SK-N-SH (cell line): ENCODE results near the gene SULF2. TPM values are rescaled to one million over a fixed set of nuclear protein-coding genes. Genes with fewer than 3 reads are reported as not detected.

Experiments used
- CTCF ChIA-PET: fragments of 300-600, 350-600 bp; formaldehyde crosslinking; extraction: SDS; loops from one replicate; lab custom pipeline; 2021; lab: Yijun Ruan, JAX
- POLR2A ChIA-PET: fragments of 350-600 bp; sonication (Branson Sonifier 250); formaldehyde crosslinking; extraction: SDS; loops from one replicate; lab custom pipeline; 2020; ENCODE audit warnings: antibody characterized with exemption, inconsistent platforms; lab: Yijun Ruan, JAX
- DNase-seq: peaks from one replicate; pipeline ENCODE4 v3.0.0; 2012
- H2AFZ ChIP-seq: fragments of 200-600 bp; sonication (generic); 2 replicates; pipeline ENCODE4 v1.8.1; 2016; ENCODE audit warnings: antibody characterized with exemption, mild to moderate bottlenecking, low read depth
- H3F3A ChIP-seq: fragments of 200-600 bp; sonication (generic); replicated peaks from 2 replicates; pipeline ENCODE3; 2016; ENCODE audit warnings: antibody characterized with exemption, mild to moderate bottlenecking; ENCODE audit not compliant: insufficient read depth
- H3K27ac ChIP-seq, 2 experiments: fragments of 200-500 bp in 1 of 2; fragments of 200-600 bp in 1 of 2; sonication (Bioruptor generic) in 1 of 2; sonication (generic), shearing (Covaris generic) in 1 of 2; 2 replicates each; pipeline versions ENCODE4 v1.5.1 to v1.6.1; 2014 to 2016; ENCODE audit warnings: low read depth in 2 of 2, inconsistent platforms in 1 of 2, low read length in 1 of 2, mild to moderate bottlenecking in 1 of 2, mixed read lengths in 1 of 2
- H3K27me3 ChIP-seq: fragments of 200-600 bp; sonication (generic), shearing (Covaris generic); 2 replicates; pipeline ENCODE4 v1.6.1; 2016; ENCODE audit warnings: mixed run types; ENCODE audit not compliant: insufficient read depth
- H3K36me3 ChIP-seq, 2 experiments: fragments of 200-500 bp in 1 of 2; fragments of 200-600 bp in 1 of 2; sonication (Bioruptor generic) in 1 of 2; sonication (generic) in 1 of 2; replicated peaks in 1 of 2; 2 replicates each; pipeline versions ENCODE3 to v1.5.1; 2014 to 2016; ENCODE audit warnings: low read length in 1 of 2, mild to moderate bottlenecking in 1 of 2; ENCODE audit not compliant: insufficient read depth in 2 of 2, control insufficient read depth in 1 of 2
- H3K4me1 ChIP-seq, 2 experiments: fragments of 200-500 bp in 1 of 2; fragments of 200-600 bp in 1 of 2; sonication (Bioruptor generic) in 1 of 2; sonication (generic), shearing (Covaris generic) in 1 of 2; 2 replicates each; pipeline versions ENCODE4 v1.5.1 to v1.6.1; 2014 to 2016; ENCODE audit warnings: low read depth in 1 of 2, low read length in 1 of 2, mixed run types in 1 of 2; ENCODE audit not compliant: insufficient read depth in 2 of 2, control insufficient read depth in 1 of 2
- H3K4me2 ChIP-seq: fragments of 200-600 bp; sonication (generic), shearing (Covaris generic); 2 replicates; pipeline ENCODE4 v1.6.1; 2017; ENCODE audit warnings: mixed run types
- H3K4me3 ChIP-seq, 2 experiments: fragments of 200-500 bp in 1 of 2; fragments of 200-600 bp in 1 of 2; sonication (Bioruptor generic) in 1 of 2; sonication (generic), shearing (Covaris generic) in 1 of 2; 2 replicates each; pipeline versions ENCODE4 v1.5.1 to v1.8.1; 2014 to 2016; ENCODE audit warnings: low read depth in 2 of 2, inconsistent platforms in 1 of 2, low read length in 1 of 2, mild to moderate bottlenecking in 1 of 2, mixed read lengths in 1 of 2, moderate library complexity in 1 of 2
- H3K79me2 ChIP-seq: fragments of 200-600 bp; sonication (generic); 2 replicates; pipeline ENCODE4 v1.8.1; 2017; ENCODE audit warnings: mild to moderate bottlenecking; ENCODE audit not compliant: insufficient read depth
- H3K9ac ChIP-seq: fragments of 200-600 bp; sonication (generic); 2 replicates; pipeline ENCODE4 v1.6.1; 2017; ENCODE audit warnings: mixed run types
- H3K9me2 ChIP-seq: fragments of 200-600 bp; sonication (generic); 2 replicates; pipeline ENCODE4 v1.6.1; 2017; ENCODE audit warnings: mixed run types
- H3K9me3 ChIP-seq: fragments of 200-600 bp; sonication (generic); 2 replicates; pipeline ENCODE4 v1.6.1; 2017; ENCODE audit warnings: mixed run types, mild to moderate bottlenecking, moderate library complexity
- H4K20me1 ChIP-seq: fragments of 200-600 bp; sonication (generic); 2 replicates; pipeline ENCODE4 v1.6.1; 2017; ENCODE audit warnings: mild to moderate bottlenecking, mixed run types; ENCODE audit not compliant: insufficient read depth
- EP300 ChIP-seq, 2 experiments: IDR thresholded peaks; 2 replicates each; pipeline versions ENCODE4 v1.4.0 to v1.6.1; 2012; ENCODE audit warnings: borderline replicate concordance in 1 of 2, low read depth in 1 of 2, low read length in 1 of 2
- MXI1 ChIP-seq: IDR thresholded peaks from 2 replicates; pipeline ENCODE4 v1.6.1; 2012; ENCODE audit warnings: mild to moderate bottlenecking, low read depth, low read length, improper control_type of control experiment
- RAD21 ChIP-seq: IDR thresholded peaks from 2 replicates; pipeline ENCODE4 v1.6.1; 2012; ENCODE audit warnings: mild to moderate bottlenecking, low read length
- RFX5 ChIP-seq: IDR thresholded peaks from 2 replicates; pipeline ENCODE4 v1.6.1; 2012; ENCODE audit warnings: mild to moderate bottlenecking, improper control_type of control experiment, low read length
- SMC3 ChIP-seq: IDR thresholded peaks from 2 replicates; pipeline ENCODE4 v1.6.1; 2012; ENCODE audit warnings: low read depth, low read length, improper control_type of control experiment
- TEAD4 ChIP-seq: IDR thresholded peaks from 2 replicates; pipeline ENCODE4 v1.4.0; 2012; ENCODE audit warnings: mild to moderate bottlenecking, borderline replicate concordance; ENCODE audit not compliant: insufficient read depth
- WGBS: methylation state at CpG from one replicate; pipeline ENCODE4 v1.1.6; 2017; ENCODE audit warnings: low lambda C conversion rate; 5-methylcytosine and 5-hydroxymethylcytosine counted together
- polyA plus RNA-seq, 3 experiments: library from polyadenylated mRNA; depleted of rRNA; stranded (reverse); fragments of >200 nt; gene quantifications; 2 replicates each; pipeline ENCODE4 v1.2.3, GENCODE V29; 2012
- TF ChIP-seq, protein P1 (sequence below): fragments of 200-600 bp; sonication (generic); IDR thresholded peaks from 2 replicates; pipeline ENCODE4 v1.6.1; 2017; ENCODE audit warnings: antibody characterized with exemption, mild to moderate bottlenecking, moderate library complexity
- TF ChIP-seq, protein P2 (sequence below): IDR thresholded peaks from 2 replicates; pipeline ENCODE4 v1.6.1; 2012; ENCODE audit warnings: mild to moderate bottlenecking, low read depth, low read length, moderate library complexity

The SULF2 gene
- polyA plus RNA-seq, 1 of the 3 experiments (the other 2 are of a cell fraction) = 20.2 TPM

DNA sequence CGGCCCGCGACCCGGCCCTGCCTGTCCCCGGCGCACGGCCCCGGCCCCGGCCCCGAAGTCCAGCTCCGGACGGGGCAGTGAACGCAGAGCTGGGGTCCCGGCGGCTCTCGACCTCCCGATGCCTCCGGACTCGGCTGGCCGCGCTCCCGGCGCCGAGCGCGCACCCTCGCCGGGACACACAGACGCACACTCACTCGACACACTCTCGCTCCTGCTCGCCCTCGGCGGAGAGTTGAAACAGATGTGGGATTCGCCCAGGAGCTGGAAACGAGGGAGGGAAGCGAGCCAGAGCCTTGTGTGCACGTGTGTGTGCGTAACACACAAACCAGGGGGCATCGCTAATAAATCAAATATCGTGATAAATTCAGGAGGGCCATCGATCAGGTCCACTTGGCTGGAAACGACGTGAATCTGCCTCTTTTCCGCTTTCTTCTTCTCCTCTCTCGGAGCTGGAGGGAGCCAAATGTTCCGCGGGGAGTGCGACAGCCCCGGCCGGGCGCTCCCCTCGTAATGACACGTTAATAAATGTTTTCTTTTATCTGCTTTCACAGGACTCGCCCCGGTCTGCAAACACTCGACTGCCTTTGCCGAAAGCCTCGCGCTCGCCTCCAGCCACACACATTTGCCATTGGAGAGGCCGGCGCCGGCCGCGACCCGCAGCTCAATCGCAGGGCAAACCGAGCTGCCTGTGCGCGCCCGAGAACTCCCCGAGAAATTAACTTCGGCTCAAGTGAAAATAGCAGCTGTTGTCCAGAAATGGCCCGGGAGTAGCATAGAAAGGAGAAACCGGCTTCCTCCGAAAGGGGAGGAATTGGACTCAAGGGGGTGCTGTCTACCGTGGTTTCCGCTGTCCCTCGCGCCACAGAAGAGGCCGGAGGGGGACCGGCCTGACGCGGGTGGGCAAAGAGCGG lies 828 bp upstream of the SULF2 start:
- H3K4me3 ChIP-seq = peak overlapping the region; percentile 62 to 63
- H3K79me2 ChIP-seq = no peaks in the 10 kb centered on the region
- peaks cover 0 to 71% of the 10 kb centered on the region in 2 experiments; a peak in 2 of 4 replicates for H3K4me1 ChIP-seq
- CTCF ChIA-PET = interaction anchor here (0.6 to 2.7 kb wide), 81 partner anchors 8 to 1681 kb away, joined by 3 to 103 read pairs (median 4); no protein-coding TSS in a partner anchor
- peak overlapping the region in 1 of 2 experiments; percentile 83; a peak in 2 of 4 replicates for H3K27ac ChIP-seq
- H3K36me3 ChIP-seq = no peaks in the 10 kb centered on the region
- H3K4me2 ChIP-seq = peak overlapping the region; percentile 74
- H3K27me3 ChIP-seq = peaks cover 14% of the 10 kb centered on the region; the same call in 1 of the 2 replicates
- TF ChIP-seq RFX5 (no peak), MXI1 (peak; percentile 51), RAD21 (peak; percentile 88), TEAD4 (no peak), EP300 (IDR thresholded peaks at IDR 0.05; ENCODE audit: borderline replicate concordance in 1 of 2, low read depth in 1 of 2, low read length in 1 of 2) (0 out of 4 replicates have a peak, but pooled peaks of 1 of the 2 experiments have one; percentile 19), SMC3 (peak; percentile 74)
- TF ChIP-seq, protein P1, sequence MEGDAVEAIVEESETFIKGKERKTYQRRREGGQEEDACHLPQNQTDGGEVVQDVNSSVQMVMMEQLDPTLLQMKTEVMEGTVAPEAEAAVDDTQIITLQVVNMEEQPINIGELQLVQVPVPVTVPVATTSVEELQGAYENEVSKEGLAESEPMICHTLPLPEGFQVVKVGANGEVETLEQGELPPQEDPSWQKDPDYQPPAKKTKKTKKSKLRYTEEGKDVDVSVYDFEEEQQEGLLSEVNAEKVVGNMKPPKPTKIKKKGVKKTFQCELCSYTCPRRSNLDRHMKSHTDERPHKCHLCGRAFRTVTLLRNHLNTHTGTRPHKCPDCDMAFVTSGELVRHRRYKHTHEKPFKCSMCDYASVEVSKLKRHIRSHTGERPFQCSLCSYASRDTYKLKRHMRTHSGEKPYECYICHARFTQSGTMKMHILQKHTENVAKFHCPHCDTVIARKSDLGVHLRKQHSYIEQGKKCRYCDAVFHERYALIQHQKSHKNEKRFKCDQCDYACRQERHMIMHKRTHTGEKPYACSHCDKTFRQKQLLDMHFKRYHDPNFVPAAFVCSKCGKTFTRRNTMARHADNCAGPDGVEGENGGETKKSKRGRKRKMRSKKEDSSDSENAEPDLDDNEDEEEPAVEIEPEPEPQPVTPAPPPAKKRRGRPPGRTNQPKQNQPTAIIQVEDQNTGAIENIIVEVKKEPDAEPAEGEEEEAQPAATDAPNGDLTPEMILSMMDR = peak; percentile 68
- TF ChIP-seq, protein P2, sequence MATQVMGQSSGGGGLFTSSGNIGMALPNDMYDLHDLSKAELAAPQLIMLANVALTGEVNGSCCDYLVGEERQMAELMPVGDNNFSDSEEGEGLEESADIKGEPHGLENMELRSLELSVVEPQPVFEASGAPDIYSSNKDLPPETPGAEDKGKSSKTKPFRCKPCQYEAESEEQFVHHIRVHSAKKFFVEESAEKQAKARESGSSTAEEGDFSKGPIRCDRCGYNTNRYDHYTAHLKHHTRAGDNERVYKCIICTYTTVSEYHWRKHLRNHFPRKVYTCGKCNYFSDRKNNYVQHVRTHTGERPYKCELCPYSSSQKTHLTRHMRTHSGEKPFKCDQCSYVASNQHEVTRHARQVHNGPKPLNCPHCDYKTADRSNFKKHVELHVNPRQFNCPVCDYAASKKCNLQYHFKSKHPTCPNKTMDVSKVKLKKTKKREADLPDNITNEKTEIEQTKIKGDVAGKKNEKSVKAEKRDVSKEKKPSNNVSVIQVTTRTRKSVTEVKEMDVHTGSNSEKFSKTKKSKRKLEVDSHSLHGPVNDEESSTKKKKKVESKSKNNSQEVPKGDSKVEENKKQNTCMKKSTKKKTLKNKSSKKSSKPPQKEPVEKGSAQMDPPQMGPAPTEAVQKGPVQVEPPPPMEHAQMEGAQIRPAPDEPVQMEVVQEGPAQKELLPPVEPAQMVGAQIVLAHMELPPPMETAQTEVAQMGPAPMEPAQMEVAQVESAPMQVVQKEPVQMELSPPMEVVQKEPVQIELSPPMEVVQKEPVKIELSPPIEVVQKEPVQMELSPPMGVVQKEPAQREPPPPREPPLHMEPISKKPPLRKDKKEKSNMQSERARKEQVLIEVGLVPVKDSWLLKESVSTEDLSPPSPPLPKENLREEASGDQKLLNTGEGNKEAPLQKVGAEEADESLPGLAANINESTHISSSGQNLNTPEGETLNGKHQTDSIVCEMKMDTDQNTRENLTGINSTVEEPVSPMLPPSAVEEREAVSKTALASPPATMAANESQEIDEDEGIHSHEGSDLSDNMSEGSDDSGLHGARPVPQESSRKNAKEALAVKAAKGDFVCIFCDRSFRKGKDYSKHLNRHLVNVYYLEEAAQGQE = no peak
- TF ChIP-seq, all 33 proteins: peak for 5
- no peaks in the 10 kb centered on the region for H3K9me3 ChIP-seq
- WGBS = 2% methylated on average over 68 of the region's 86 CpGs
- POLR2A ChIA-PET = interaction anchor here (1.2 kb wide), 1 partner anchor 834 kb away, joined by 8 read pairs; no protein-coding TSS in a partner anchor
- H3K9ac ChIP-seq = no peak overlapping the region; the same call in 1 of the 2 replicates
- H4K20me1 ChIP-seq = no peaks in the 10 kb centered on the region
- DNase-seq = peak; percentile 86
- H3K9me2 ChIP-seq = no peaks in the 10 kb centered on the region
- peak overlapping the region; percentile 8; the same call in 1 of the 2 replicates for H2AFZ ChIP-seq
- H3F3A ChIP-seq = peaks cover 9% of the 10 kb centered on the region
